ENCODE results near the gene YRDC.

- TF ChIP-seq STAT5A (IDR thresholded peaks at IDR 0.05; ENCODE audit: borderline replicate concordance, low read length) (no peak), KLF1 (tag; IDR thresholded peaks at IDR 0.05) (no peak), ZNF511 (CRISPR knock-in tag; IDR thresholded peaks at IDR 0.05) (no peak)
These were observed 40.5 kb downstream of the YRDC start for GRCh38 chr1:37767488-37767887.
